CD14-positive monocyte (primary cell): Measurements from ENCODE around the gene SPOP. TPM values are rescaled to one million over a fixed set of nuclear protein-coding genes. Genes with fewer than 3 reads are reported as not detected.
A peak's percentile ranks its signal among the peaks of the same experiment; 100 is the strongest.

Experiments
- DNase-seq, 3 donors: peaks; one replicate each; pipeline ENCODE4 v3.0.0-alpha.2; 2011 to 2022
- H2AFZ ChIP-seq: 2 replicates; pipeline ENCODE4 v1.6.0; 2012; ENCODE audit warnings: mild to moderate bottlenecking, low read depth, low read length, inconsistent platforms; ENCODE audit not compliant: insufficient read depth, poor library complexity, severe bottlenecking
- H3K27ac ChIP-seq, 2 donors: 1 replicate in 1 of 2; 2 replicates in 1 of 2; pipeline ENCODE4 v1.5.1; 2012 to 2013; ENCODE audit warnings: low read length in 2 of 2, control low read depth in 1 of 2, inconsistent platforms in 1 of 2, low read depth in 1 of 2, mild to moderate bottlenecking in 1 of 2
- H3K27me3 ChIP-seq, 2 donors: one replicate each; pipeline versions ENCODE4 v1.6.0 to v1.6.1; 2011 to 2013; ENCODE audit warnings: low read length in 2 of 2; ENCODE audit not compliant: control insufficient read depth in 2 of 2, insufficient read depth in 2 of 2
- H3K36me3 ChIP-seq, 2 donors: replicated peaks in 1 of 2; 1 replicate in 1 of 2; 2 replicates in 1 of 2; pipeline versions ENCODE4 v1.5.1 to v1.6.1; 2012 to 2013; ENCODE audit warnings: low read length in 2 of 2, control low read depth in 1 of 2, inconsistent platforms in 1 of 2, mild to moderate bottlenecking in 1 of 2; ENCODE audit not compliant: insufficient read depth in 2 of 2, control insufficient read depth in 1 of 2
- H3K4me1 ChIP-seq, 2 donors: 1 replicate in 1 of 2; 2 replicates in 1 of 2; pipeline versions ENCODE4 v1.5.1 to v1.6.1; 2012 to 2013; ENCODE audit warnings: low read length in 2 of 2, control low read depth in 1 of 2, inconsistent platforms in 1 of 2, mild to moderate bottlenecking in 1 of 2, moderate library complexity in 1 of 2; ENCODE audit not compliant: insufficient read depth in 2 of 2, control insufficient read depth in 1 of 2
- H3K4me2 ChIP-seq: replicated peaks from 2 replicates; pipeline ENCODE3; 2012; ENCODE audit warnings: low read length, moderate library complexity, mild to moderate bottlenecking; ENCODE audit not compliant: poor library complexity, severe bottlenecking; ENCODE audit errors: extremely low read depth
- H3K4me3 ChIP-seq, 3 experiments: fragments of 200-600 bp in 1 of 3; sonication (generic) in 1 of 3; replicated peaks in 1 of 3; 1 replicate in 2 of 3; 2 replicates in 1 of 3; pipeline ENCODE4 v1.5.1; 2011 to 2013; ENCODE audit warnings: low read length in 3 of 3, mild to moderate bottlenecking in 3 of 3, control low read depth in 2 of 3, low read depth in 2 of 3, inconsistent platforms in 1 of 3, moderate library complexity in 1 of 3
- H3K79me2 ChIP-seq: 2 replicates; pipeline ENCODE4 v1.6.0; 2012; ENCODE audit warnings: mild to moderate bottlenecking, control low read depth, inconsistent platforms, low read length, moderate library complexity; ENCODE audit not compliant: insufficient read depth
- H3K9ac ChIP-seq: 2 replicates; pipeline ENCODE4 v1.6.0; 2017; ENCODE audit warnings: low read length, mild to moderate bottlenecking; ENCODE audit not compliant: insufficient read depth, poor library complexity, severe bottlenecking
- H3K9me3 ChIP-seq, 2 donors: replicated peaks in 1 of 2; 1 replicate in 1 of 2; 2 replicates in 1 of 2; pipeline versions ENCODE4 v1.5.1 to v1.6.1; 2012 to 2013; ENCODE audit warnings: low read length in 2 of 2, control low read depth in 1 of 2; ENCODE audit not compliant: control insufficient read depth in 1 of 2, insufficient read depth in 1 of 2
- H4K20me1 ChIP-seq: 2 replicates; pipeline ENCODE4 v1.6.0; 2012; ENCODE audit warnings: mild to moderate bottlenecking, low read length, control low read depth, moderate library complexity; ENCODE audit not compliant: insufficient read depth
- H3K27ac Mint-ChIP-seq, 7 donors: one replicate each; pipeline ENCODE4 v1.8.0; 2020; ENCODE audit warnings: mild to moderate bottlenecking in 7 of 7, mixed read lengths in 7 of 7, moderate library complexity in 6 of 7, inconsistent platforms in 2 of 7
- H3K27me3 Mint-ChIP-seq, 3 donors: one replicate each; pipeline ENCODE4 v1.8.0; 2021 to 2022; ENCODE audit warnings: low read depth in 3 of 3, mild to moderate bottlenecking in 3 of 3, mixed read lengths in 3 of 3, moderate library complexity in 3 of 3, inconsistent platforms in 1 of 3
- H3K36me3 Mint-ChIP-seq, 2 donors: one replicate each; pipeline ENCODE4 v1.8.0; 2020; ENCODE audit warnings: mixed read lengths in 2 of 2, inconsistent platforms in 1 of 2, mild to moderate bottlenecking in 1 of 2
- H3K4me1 Mint-ChIP-seq: one replicate; pipeline ENCODE4 v1.8.0; 2020; ENCODE audit warnings: mild to moderate bottlenecking, mixed read lengths
- H3K4me3 Mint-ChIP-seq, 2 donors: one replicate each; pipeline ENCODE4 v1.8.0; 2020; ENCODE audit warnings: mild to moderate bottlenecking in 2 of 2, mixed read lengths in 2 of 2, moderate library complexity in 1 of 2
- H3K9me3 Mint-ChIP-seq, 7 donors: one replicate each; pipeline ENCODE4 v1.8.0; 2020 to 2022; ENCODE audit warnings: mixed read lengths in 7 of 7, mild to moderate bottlenecking in 6 of 7, moderate library complexity in 6 of 7, inconsistent platforms in 2 of 7
- CTCF ChIP-seq: fragments of 200-600 bp; IDR thresholded peaks from one replicate; pipeline ENCODE4 v1.8.0; 2022; ENCODE audit warnings: antibody characterized with exemption, mild to moderate bottlenecking
- WGBS: methylation state at CpG from one replicate; pipeline ENCODE4 v1.1.5; 2013; ENCODE audit warnings: missing lambda C conversion rate; ENCODE audit not compliant: insufficient coverage; 5-methylcytosine and 5-hydroxymethylcytosine counted together
- intact Hi-C, 2 donors: fragments of 100-400 bp; cut with micrococcal nuclease; formaldehyde crosslinking; loops; one replicate each; pipeline versions ENCODE4 v1.15.0 to v1.15.1; 2023
- polyA plus RNA-seq, 3 donors: library from polyadenylated mRNA; depleted of rRNA in 1 of 3; unstranded in 2 of 3; stranded (reverse) in 1 of 3; fragments of 300-500 nt in 2 of 3; fragments of >200 nt in 1 of 3; fragmentation: Illumina TruSeq in 2 of 3; gene quantifications; 1 replicate in 2 of 3; 2 replicates in 1 of 3; pipeline ENCODE4 v1.2.3, GENCODE V29; 2012 to 2021

Gene SPOP
- polyA plus RNA-seq, 3 donors: 41.3 to 65.5 (median 63.2) TPM

- Histone ChIP-seq H3K9ac (no peak overlapping the region), H4K20me1 (peaks cover 100% of the 10 kb centered on the region), H3K27ac (no peak overlapping the region), H3K36me3 (peaks cover 2 to 26% of the 10 kb centered on the region in 2 donors), H3K4me3 (no peak overlapping the region), H2AFZ (no peak overlapping the region), H3K9me3 (no peaks in the 10 kb centered on the region), H3K27me3 (no peaks in the 10 kb centered on the region), H3K79me2 (peaks cover 81% of the 10 kb centered on the region), H3K4me1 (no peaks in the 10 kb centered on the region), H3K4me2 (no peak overlapping the region)
- peaks cover 0 to 3% (median 0%) of the 10 kb centered on the region in 3 donors for H3K27me3 Mint-ChIP-seq
- H3K9me3 Mint-ChIP-seq: peaks cover 0 to 6% (median 0%) of the 10 kb centered on the region in 7 donors
- no peak for DNase-seq
- 100% methylated on average over 3 of the region's 5 CpGs for WGBS
- H3K27ac Mint-ChIP-seq: no peak overlapping the region
- H3K4me3 Mint-ChIP-seq: no peak overlapping the region
- no peak for TF ChIP-seq CTCF
- H3K4me1 Mint-ChIP-seq: peaks cover 5% of the 10 kb centered on the region
- intact Hi-C loops: no loop called here
- H3K36me3 Mint-ChIP-seq: peaks cover 1 to 27% of the 10 kb centered on the region in 2 donors
Observed at GRCh38 chr17:49638818-49639217, 39.1 kb downstream of the SPOP start.

GRCh38 chr17:49637739-49638138 lies 40.2 kb downstream of the SPOP start:
- no peaks in the 10 kb centered on the region for H3K4me1 ChIP-seq
- peaks cover 100% of the 10 kb centered on the region for H4K20me1 ChIP-seq
- Mint-ChIP-seq H3K36me3 (peaks cover 8 to 31% of the 10 kb centered on the region in 2 donors), H3K27me3 (peaks cover 0 to 1% (median 0%) of the 10 kb centered on the region in 3 donors), H3K4me3 (no peak overlapping the region), H3K9me3 (peaks cover 0 to 6% (median 0%) of the 10 kb centered on the region in 7 donors), H3K27ac (peak overlapping the region in 1 of 7 donors; percentile 4), H3K4me1 (peaks cover 5% of the 10 kb centered on the region)
- no peak for DNase-seq
- no peak overlapping the region for H3K27ac ChIP-seq
- intact Hi-C loops: no loop called here
- no peaks in the 10 kb centered on the region for H3K27me3 ChIP-seq
- no peak for TF ChIP-seq CTCF
- H3K4me3 ChIP-seq: no peak overlapping the region
- no peak overlapping the region for H3K4me2 ChIP-seq
- WGBS: no CpG with 5 or more reads among the region's 1 CpG
- no peak overlapping the region for H3K9ac ChIP-seq
- no peaks in the 10 kb centered on the region for H3K9me3 ChIP-seq
- H2AFZ ChIP-seq: no peak overlapping the region
- peaks cover 81% of the 10 kb centered on the region for H3K79me2 ChIP-seq
- H3K36me3 ChIP-seq: peaks cover 4 to 36% of the 10 kb centered on the region in 2 donors
